Fibroblast of lung (primary cell): ENCODE measurements around the gene SPCS2. TPM values are rescaled to one million over a fixed set of nuclear protein-coding genes. Genes with fewer than 3 reads are reported as not detected.
A peak's percentile ranks its signal among the peaks of the same experiment; 100 is the strongest.
"Not testable (repeated sequence)": the region's sequence is repeated elsewhere in the genome, so short reads cannot be mapped to it uniquely, and the experiment has no call there.

Experiments used
- DNase-seq, 2 donors: peaks; one replicate each; pipeline versions ENCODE4 v3.0.0 to v3.0.0-alpha.2; 2010; ENCODE audit warnings: low read depth in 2 of 2
- H2AFZ ChIP-seq: 2 replicates; pipeline ENCODE4 v1.5.1; 2012; ENCODE audit warnings: low read length, control low read depth, inconsistent platforms
- H3K27ac ChIP-seq: 2 replicates; pipeline ENCODE4 v1.5.1; 2011; ENCODE audit warnings: low read length, control low read depth; ENCODE audit not compliant: insufficient read depth
- H3K27me3 ChIP-seq: 2 replicates; pipeline ENCODE4 v1.5.1; 2011; ENCODE audit warnings: mild to moderate bottlenecking, low read length; ENCODE audit not compliant: control insufficient read depth, insufficient read depth
- H3K36me3 ChIP-seq: 2 replicates; pipeline ENCODE4 v1.5.1; 2011; ENCODE audit warnings: low read length; ENCODE audit not compliant: control insufficient read depth, insufficient read depth
- H3K4me1 ChIP-seq: 2 replicates; pipeline ENCODE4 v1.5.1; 2011; ENCODE audit warnings: low read length; ENCODE audit not compliant: control insufficient read depth, insufficient read depth; ENCODE audit errors: extremely low read depth
- H3K4me2 ChIP-seq: 2 replicates; pipeline ENCODE4 v1.5.1; 2011; ENCODE audit warnings: low read length, control low read depth; ENCODE audit not compliant: insufficient read depth; ENCODE audit errors: extremely low read depth
- H3K4me3 ChIP-seq, 4 experiments: fragments of 200-600 bp in 1 of 4; sonication (generic) in 1 of 4; replicated peaks in 1 of 4; 2 replicates each; pipeline ENCODE4 v1.5.1; 2011 to 2016; ENCODE audit warnings: low read length in 4 of 4, low read depth in 3 of 4, mild to moderate bottlenecking in 3 of 4, control low read depth in 2 of 4, inconsistent platforms in 1 of 4, mixed read lengths in 1 of 4; ENCODE audit not compliant: insufficient read depth in 1 of 4; ENCODE audit errors: control extremely low read depth in 1 of 4
- H3K79me2 ChIP-seq: 2 replicates; pipeline ENCODE4 v1.5.1; 2012; ENCODE audit warnings: mild to moderate bottlenecking, low read length, inconsistent platforms; ENCODE audit not compliant: control insufficient read depth, insufficient read depth
- H3K9ac ChIP-seq: 2 replicates; pipeline ENCODE4 v1.5.1; 2011; ENCODE audit warnings: mild to moderate bottlenecking, low read length, control low read depth; ENCODE audit not compliant: insufficient read depth
- H3K9me3 ChIP-seq: 2 replicates; pipeline ENCODE4 v1.5.1; 2012; ENCODE audit warnings: low read depth, low read length; ENCODE audit not compliant: control insufficient read depth, insufficient read depth
- H4K20me1 ChIP-seq: 2 replicates; pipeline ENCODE4 v1.5.1; 2011; ENCODE audit warnings: low read length; ENCODE audit not compliant: control insufficient read depth, insufficient read depth; ENCODE audit errors: extremely low read depth
- EZH2 ChIP-seq: IDR thresholded peaks from 2 replicates; pipeline ENCODE4 v1.5.1; 2012; ENCODE audit warnings: low read length, control low read depth, mild to moderate bottlenecking; ENCODE audit errors: missing control alignments
- polyA plus RNA-seq, 2 donors: library from polyadenylated mRNA; depleted of rRNA in 1 of 2; stranded (reverse) in 1 of 2; unstranded in 1 of 2; fragments of >200 nt; gene quantifications; 2 replicates each; pipeline ENCODE4 v1.2.1, GENCODE V29; 2011 to 2012; ENCODE audit warnings: missing spikeins in 1 of 2
- total RNA-seq: library from RNA; depleted of rRNA; stranded (reverse); fragments of >200 nt; gene quantifications from 2 replicates; pipeline ENCODE4 v1.2.1, GENCODE V29; 2014
- TF ChIP-seq, protein P1 (sequence below), 2 donors: IDR thresholded peaks in 1 of 2; conservative IDR thresholded peaks in 1 of 2; 1 replicate in 1 of 2; 2 replicates in 1 of 2; pipeline ENCODE4 v1.5.1; 2011 to 2012; ENCODE audit warnings: low read length in 2 of 2, control low read depth in 1 of 2, inconsistent platforms in 1 of 2, low read depth in 1 of 2, mild to moderate bottlenecking in 1 of 2

The SPCS2 gene
- total and polyA plus RNA-seq, 2 donors (not counting 1 experiment from before 2014, with no cell fraction given): 11.7 to 97.9 TPM

DNA sequence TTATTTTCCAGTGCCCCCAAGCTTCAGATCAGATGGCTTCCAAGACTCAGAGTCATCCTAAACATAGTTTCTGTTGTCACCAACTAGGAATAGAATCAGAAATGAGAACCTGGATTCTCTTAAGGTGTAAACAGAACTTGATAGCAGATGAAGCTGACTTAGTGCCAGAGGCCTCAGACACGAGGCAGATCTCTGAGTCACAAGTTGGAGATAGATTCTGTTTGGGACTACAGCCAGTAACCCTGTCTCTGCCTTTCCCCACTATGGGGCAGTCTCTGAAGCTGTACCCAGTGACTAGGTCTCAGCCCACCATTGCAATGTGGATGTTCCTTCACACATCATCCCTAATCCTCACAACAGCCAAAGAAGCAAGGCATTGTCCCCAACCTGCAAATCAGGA is 65.1 kb downstream of the SPCS2 start:
- H3K4me2 ChIP-seq: no peak overlapping the region
- H3K4me1 ChIP-seq: peaks cover 5% of the 10 kb centered on the region
- H3K36me3 ChIP-seq: no peaks in the 10 kb centered on the region
- no peak overlapping the region for H3K27ac ChIP-seq
- H3K9ac ChIP-seq: no peak overlapping the region
- H3K9me3 ChIP-seq: no peaks in the 10 kb centered on the region
- H3K79me2 ChIP-seq: no peaks in the 10 kb centered on the region
- no peak for TF ChIP-seq EZH2
- TF ChIP-seq, protein P1, sequence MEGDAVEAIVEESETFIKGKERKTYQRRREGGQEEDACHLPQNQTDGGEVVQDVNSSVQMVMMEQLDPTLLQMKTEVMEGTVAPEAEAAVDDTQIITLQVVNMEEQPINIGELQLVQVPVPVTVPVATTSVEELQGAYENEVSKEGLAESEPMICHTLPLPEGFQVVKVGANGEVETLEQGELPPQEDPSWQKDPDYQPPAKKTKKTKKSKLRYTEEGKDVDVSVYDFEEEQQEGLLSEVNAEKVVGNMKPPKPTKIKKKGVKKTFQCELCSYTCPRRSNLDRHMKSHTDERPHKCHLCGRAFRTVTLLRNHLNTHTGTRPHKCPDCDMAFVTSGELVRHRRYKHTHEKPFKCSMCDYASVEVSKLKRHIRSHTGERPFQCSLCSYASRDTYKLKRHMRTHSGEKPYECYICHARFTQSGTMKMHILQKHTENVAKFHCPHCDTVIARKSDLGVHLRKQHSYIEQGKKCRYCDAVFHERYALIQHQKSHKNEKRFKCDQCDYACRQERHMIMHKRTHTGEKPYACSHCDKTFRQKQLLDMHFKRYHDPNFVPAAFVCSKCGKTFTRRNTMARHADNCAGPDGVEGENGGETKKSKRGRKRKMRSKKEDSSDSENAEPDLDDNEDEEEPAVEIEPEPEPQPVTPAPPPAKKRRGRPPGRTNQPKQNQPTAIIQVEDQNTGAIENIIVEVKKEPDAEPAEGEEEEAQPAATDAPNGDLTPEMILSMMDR (conservative IDR thresholded peaks at IDR 0.05 in 1 of 2, IDR thresholded peaks at IDR 0.05 in 1 of 2; ENCODE audit: low read depth in 1 of 2, low read length in 2 of 2): peak in 1 of 2 donors; percentile 26
- no peak overlapping the region for H2AFZ ChIP-seq
- H3K27me3 ChIP-seq: no peaks in the 10 kb centered on the region
- H4K20me1 ChIP-seq: no peaks in the 10 kb centered on the region
- H3K4me3 ChIP-seq: no peak overlapping the region
- DNase-seq: peak; percentile 55 to 81

DNA sequence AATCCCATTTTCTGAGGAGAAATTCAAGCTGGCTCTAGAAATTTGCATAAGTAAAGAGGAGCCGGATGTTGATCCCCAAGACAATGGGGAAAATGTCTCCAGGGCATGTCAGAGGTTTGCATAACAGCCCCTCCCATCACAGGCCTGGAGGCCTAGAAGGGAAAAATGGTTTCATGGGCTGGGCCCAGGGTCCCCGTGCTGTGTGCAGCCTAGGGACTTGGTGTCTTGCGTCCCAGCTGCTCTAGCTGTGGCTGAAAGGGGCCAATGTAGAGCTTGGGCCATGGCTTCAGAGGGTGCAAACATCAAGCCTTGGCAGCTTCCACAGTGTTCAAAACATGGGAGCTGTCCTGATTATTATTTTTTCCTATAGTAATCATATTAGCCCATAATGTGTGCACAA is 70.1 kb downstream of the SPCS2 start:
- H2AFZ ChIP-seq, H3K4me2 ChIP-seq: not testable (repeated sequence)

DNA sequence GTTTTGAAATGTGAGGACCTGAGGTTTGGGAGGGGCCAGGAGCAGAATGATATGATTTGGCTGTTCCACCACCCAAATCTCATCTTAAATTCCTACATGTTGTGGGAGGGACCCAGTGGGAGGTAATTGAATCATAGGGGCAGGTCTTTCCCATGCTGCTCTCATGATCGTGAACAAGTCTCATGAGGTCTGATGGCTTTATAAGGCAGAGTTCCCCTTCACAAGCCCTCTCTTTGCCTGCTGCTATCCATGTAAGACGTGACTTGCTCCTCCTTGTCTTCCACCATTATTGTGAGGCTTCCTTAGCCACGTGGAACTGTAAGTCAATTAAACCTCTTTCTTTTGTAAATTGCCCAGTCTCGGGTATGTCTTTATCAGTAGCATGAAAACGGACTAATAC is 71.3 kb downstream of the SPCS2 start:
- H3K36me3 ChIP-seq, H3K4me2 ChIP-seq, H3K4me3 ChIP-seq, H3K4me1 ChIP-seq, DNase-seq, H3K9me3 ChIP-seq, H3K9ac ChIP-seq, H3K27me3 ChIP-seq, H4K20me1 ChIP-seq, H3K79me2 ChIP-seq, H2AFZ ChIP-seq, H3K27ac ChIP-seq: not testable (repeated sequence)

More for the DNA sequence above, 70.1 kb downstream of the SPCS2 start:
- not testable (repeated sequence) for H3K79me2 ChIP-seq, H4K20me1 ChIP-seq, H3K36me3 ChIP-seq, DNase-seq, H3K27ac ChIP-seq, H3K9me3 ChIP-seq, H3K27me3 ChIP-seq, H3K4me3 ChIP-seq, H3K9ac ChIP-seq, H3K4me1 ChIP-seq

DNA sequence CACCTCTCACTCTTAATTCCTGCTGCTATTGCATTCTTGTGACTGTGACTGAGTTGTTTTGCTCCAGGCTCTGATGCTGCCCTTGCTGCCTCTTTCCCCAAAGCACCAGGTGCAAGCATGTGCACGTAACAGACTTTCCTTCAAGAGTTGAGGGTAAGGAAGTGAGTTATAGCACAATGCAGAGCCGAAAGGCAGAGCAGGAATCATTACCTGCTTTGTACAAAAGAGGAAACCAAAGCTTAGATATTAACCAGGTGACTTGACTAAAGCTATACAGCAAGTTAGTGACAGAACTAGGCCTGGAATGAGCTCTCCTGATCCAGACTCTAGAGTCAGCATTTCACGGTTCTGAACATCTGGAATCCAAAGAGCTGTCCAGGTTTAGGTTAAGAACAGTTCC is 73.2 kb downstream of the SPCS2 start:
- DNase-seq: no peak
- no peak for TF ChIP-seq EZH2
- TF ChIP-seq, protein P1 (conservative IDR thresholded peaks at IDR 0.05 in 1 of 2, IDR thresholded peaks at IDR 0.05 in 1 of 2; ENCODE audit: low read depth in 1 of 2, low read length in 2 of 2): no peak
- Histone ChIP-seq H3K27ac (no peak overlapping the region), H3K79me2 (no peaks in the 10 kb centered on the region), H2AFZ (no peak overlapping the region), H3K27me3 (no peaks in the 10 kb centered on the region), H4K20me1 (no peaks in the 10 kb centered on the region), H3K4me1 (no peaks in the 10 kb centered on the region), H3K4me2 (no peak overlapping the region), H3K9ac (no peak overlapping the region), H3K36me3 (no peaks in the 10 kb centered on the region), H3K9me3 (no peaks in the 10 kb centered on the region), H3K4me3 (no peak overlapping the region)
